ENCODE data around the gene IL31.

Gene IL31

GRCh38 chr12:122152754-122153153 is 21.3 kb downstream of the IL31 start:
- no peak for DNase-seq

- DNase-seq, result no peak
These were observed 23.8 kb downstream of the IL31 start for GRCh38 chr12:122150127-122150681.

- DNase-seq, result no peak
These were observed 25.4 kb downstream of the IL31 start for GRCh38 chr12:122148657-122149056.

- no peak for DNase-seq
These were observed 26.3 kb downstream of the IL31 start for GRCh38 chr12:122147514-122148290.

GRCh38 chr12:122145505-122146330 is 28.3 kb downstream of the IL31 start:
- DNase-seq, result no peak

- DNase-seq, result no peak
These were observed 29.1 kb downstream of the IL31 start for GRCh38 chr12:122144885-122145284.

- DNase-seq, result no peak
These were observed 31.2 kb downstream of the IL31 start for GRCh38 chr12:122142857-122143256.

GRCh38 chr12:122141911-122142725 is 31.9 kb downstream of the IL31 start:
- no peak for DNase-seq

GRCh38 chr12:122140467-122141257 is 33.4 kb downstream of the IL31 start:
- no peak for DNase-seq

GRCh38 chr12:122139941-122140340 is 34.1 kb downstream of the IL31 start:
- DNase-seq, result no peak

- no peak for DNase-seq
These were observed 34.8 kb downstream of the IL31 start for GRCh38 chr12:122139266-122139665.

- DNase-seq, result no peak
These were observed 35.4 kb downstream of the IL31 start for GRCh38 chr12:122138616-122139015.

GRCh38 chr12:122138181-122138580 is 35.8 kb downstream of the IL31 start:
- no peak for DNase-seq

- DNase-seq, result no peak
These were observed 36.3 kb downstream of the IL31 start for GRCh38 chr12:122137681-122138080.

GRCh38 chr12:122137229-122137628 is 36.8 kb downstream of the IL31 start:
- DNase-seq, result no peak

GRCh38 chr12:122135437-122136031 is 38.5 kb downstream of the IL31 start:
- DNase-seq, result no peak

GRCh38 chr12:122133192-122133950 is 40.6 kb downstream of the IL31 start:
- DNase-seq, result no peak

- DNase-seq, result peak; percentile 76
These were observed 43.9 kb downstream of the IL31 start for GRCh38 chr12:122130150-122130549.

- DNase-seq, result no peak
These were observed 44.9 kb downstream of the IL31 start for GRCh38 chr12:122129131-122129530.

GRCh38 chr12:122128481-122128880 is 45.5 kb downstream of the IL31 start:
- DNase-seq, result no peak

- no peak for DNase-seq
These were observed 46.2 kb downstream of the IL31 start for GRCh38 chr12:122127839-122128238.

Data from EL (cell line).